Choroid plexus epithelial cell (primary cell): ENCODE results near the gene B3GALT4.

ENCODE experiments used
- DNase-seq: peaks from one replicate; pipeline ENCODE4 v3.0.0-alpha.2; 2010; ENCODE audit warnings: low read depth
- H3K4me3 ChIP-seq: 2 replicates; pipeline ENCODE4 v1.5.1; 2011; ENCODE audit warnings: low read depth, mild to moderate bottlenecking, control low read depth, low read length, moderate library complexity
- TF ChIP-seq, protein P1 (sequence below): conservative IDR thresholded peaks from 2 replicates; pipeline ENCODE4 v1.5.1; 2011; ENCODE audit warnings: low read depth, mild to moderate bottlenecking, control low read depth, inconsistent platforms, low read length, moderate library complexity

The B3GALT4 gene

DNA sequence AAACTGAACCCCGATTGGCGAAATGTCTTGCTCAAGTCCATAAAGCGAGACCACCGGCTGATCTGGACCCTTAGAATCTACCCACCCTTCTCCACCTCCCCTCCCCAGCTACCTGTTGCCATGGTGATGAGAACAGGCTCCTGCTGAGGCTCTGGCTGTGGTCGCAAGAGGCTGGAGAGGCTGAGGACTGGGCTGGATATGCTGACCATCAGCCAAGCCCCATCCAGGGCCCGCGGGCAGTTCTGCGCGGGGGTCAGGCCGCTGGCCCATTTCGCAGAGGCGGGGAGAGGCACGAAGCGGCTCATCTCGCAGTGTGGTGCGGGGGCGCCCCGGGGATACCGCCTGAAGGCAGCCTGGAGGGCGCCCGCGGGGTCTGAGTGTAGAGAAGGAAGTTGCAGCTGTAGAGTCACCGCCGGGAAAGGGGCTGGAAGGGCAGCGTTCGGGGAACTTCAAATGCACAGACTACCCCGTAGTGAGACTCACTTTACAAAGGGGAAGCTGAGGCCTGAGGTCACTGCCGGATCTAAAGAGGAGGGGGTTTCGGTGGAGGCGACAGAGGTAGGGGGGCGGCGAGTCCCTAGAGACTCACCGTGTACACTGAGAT, 36.3 kb downstream of the B3GALT4 start:
- H3K4me3 ChIP-seq = peak overlapping the region; percentile 92
- peak; percentile 55 for DNase-seq
- TF ChIP-seq, protein P1, sequence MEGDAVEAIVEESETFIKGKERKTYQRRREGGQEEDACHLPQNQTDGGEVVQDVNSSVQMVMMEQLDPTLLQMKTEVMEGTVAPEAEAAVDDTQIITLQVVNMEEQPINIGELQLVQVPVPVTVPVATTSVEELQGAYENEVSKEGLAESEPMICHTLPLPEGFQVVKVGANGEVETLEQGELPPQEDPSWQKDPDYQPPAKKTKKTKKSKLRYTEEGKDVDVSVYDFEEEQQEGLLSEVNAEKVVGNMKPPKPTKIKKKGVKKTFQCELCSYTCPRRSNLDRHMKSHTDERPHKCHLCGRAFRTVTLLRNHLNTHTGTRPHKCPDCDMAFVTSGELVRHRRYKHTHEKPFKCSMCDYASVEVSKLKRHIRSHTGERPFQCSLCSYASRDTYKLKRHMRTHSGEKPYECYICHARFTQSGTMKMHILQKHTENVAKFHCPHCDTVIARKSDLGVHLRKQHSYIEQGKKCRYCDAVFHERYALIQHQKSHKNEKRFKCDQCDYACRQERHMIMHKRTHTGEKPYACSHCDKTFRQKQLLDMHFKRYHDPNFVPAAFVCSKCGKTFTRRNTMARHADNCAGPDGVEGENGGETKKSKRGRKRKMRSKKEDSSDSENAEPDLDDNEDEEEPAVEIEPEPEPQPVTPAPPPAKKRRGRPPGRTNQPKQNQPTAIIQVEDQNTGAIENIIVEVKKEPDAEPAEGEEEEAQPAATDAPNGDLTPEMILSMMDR = no peak

DNA sequence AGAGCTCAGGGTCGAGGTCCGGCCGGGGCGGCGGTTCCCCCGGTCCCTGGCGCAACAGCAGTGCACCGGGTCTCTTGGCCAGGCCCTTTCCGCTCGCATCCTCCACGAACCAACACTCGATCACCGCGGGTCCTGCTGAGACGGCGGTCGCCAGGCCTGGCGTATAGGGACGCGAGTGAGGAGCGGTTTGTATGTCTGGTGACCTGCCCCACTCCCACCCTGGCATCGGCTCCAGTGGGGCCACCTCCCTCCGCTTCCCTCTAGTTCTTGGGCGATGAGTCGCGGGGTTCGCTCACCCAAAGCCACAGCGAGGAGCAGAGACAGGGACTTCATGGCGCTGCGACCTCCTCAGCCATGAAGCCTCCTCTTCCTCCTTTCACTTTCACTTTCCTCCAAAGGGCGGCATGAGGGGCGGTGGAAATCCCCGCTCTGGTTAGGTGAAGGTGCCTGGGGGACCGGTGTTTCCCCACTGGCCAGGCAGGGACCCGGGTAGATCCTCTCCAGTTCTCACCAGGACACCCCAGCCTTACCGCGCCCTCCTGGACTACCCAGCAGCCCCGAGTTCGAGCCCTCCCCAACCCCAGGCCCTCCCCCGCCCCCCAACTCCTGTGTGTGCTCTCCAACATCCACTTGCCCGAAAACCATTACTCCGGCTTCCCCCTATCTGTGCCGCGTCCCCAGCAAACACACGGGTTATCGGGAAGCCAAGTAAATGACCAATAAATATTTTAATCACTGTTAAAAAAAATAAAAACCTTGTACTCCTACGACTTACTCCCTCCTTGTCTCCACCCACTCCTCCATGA, 37.0 kb downstream of the B3GALT4 start, which contains the start of gene TAPBP:
TSS of gene TAPBP (minus strand) at position 370 of the 806 bp plus-strand sequence. CDS start at position 333, 37 bp downstream.
- peak; percentile 75 for DNase-seq
- TF ChIP-seq, protein P1 = no peak
- H3K4me3 ChIP-seq = peak within 1 kb of the TSS; percentile 92

DNA sequence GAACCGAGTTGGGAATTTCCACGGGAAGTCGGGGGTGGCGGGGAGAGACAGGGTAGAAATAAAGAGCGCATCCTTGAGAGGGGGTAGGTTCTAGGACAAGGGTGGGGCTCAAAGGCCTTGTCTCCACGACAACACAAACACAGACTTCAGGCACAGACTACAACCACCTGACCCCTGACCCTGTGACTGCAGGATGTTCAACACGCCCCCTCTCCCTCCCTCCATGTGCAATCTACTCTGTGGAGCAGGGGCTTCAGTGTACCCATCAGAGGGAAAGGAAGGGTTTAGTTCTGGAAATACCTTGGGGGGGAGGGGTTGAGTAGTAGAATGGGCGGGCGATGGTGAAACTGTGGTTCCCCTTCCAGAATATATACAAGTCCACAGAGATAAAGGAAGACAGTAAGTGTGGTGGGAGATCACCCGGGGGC, 37.6 kb downstream of the B3GALT4 start:
- TF ChIP-seq, protein P1 = no peak
- H3K4me3 ChIP-seq = peak overlapping the region; percentile 92
- DNase-seq = peak; percentile 85

DNA sequence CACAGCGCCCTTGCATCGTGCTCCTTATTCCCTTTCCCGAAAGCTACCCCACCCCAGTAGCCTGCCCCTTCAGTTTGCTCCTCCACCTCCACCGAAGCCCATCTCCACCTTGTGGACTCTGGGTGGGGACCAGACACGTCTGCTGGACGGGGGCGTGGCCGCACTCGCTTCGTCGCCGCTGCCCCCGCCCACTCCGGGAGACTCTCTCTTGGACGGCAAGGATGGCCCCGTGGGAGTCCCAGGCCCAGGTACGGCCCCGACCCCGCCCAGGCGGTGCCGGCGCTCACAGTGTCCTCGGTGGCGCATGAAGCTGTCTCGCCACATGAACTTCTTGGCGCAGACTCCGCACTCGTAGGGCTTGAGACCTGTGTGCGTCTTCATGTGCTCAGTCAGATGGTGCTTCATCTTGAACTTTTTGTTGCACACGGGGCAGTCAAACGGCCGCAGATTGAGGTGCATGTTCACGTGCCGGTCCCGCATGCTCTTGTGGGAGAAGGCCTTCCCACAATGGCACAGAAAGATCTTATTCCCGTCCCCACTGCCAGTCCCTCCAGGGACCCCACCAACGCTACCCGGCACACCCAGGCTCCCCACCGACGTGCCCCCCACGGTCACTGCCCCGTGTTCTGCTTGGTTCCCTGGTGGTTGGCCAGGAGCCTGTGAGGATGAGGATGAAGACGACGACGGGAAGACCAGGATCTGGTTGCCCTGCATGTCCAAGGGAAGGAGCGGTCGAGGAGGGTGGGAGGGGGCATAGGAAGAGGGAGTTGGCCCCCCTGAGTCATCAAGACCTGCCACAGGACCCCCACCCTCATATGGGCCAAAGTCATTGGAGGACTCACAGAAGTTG, 38.2 kb downstream of the B3GALT4 start:
- DNase-seq = peak; percentile 18
- H3K4me3 ChIP-seq = peak overlapping the region; percentile 92
- TF ChIP-seq, protein P1 = no peak

DNA sequence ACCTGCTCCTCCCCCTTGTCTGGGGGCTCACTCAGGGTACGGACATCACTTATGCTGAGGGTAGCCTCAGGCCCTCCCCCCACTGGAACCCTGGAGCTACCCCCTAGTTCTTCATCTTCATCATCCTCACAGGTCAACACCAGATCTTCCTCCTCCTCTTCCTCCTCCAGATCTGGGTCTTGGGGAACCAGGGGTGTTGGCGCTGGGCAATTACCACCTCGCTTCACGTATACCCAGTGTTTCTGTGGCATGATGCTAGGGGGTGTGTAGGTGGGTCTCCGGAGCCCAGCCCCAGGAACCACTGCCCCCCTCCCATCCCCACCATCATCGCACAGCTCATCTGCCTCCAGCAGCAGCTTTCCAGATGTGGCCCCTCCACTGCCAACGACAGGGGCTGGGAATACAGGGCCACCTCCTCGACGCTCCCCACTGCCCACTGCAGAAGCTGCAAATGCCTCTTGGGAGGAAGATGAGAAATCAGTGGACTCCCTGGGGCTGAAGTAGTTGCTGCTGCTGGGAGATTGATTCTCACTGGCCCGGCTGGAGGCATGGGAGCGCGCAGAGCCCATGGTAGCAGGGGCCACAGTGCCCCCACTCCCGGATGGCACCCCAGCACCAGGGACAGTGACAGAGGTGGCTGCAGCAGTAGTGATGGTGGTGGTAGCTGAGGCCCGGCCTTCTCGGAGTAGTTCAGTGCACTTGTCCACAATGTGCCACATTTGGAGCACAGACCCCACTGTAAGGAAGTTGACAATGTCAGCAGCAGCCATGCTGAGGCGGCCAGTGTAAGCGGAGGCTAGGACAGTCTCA, 39.1 kb downstream of the B3GALT4 start:
- DNase-seq = no peak
- H3K4me3 ChIP-seq = no peak overlapping the region
- TF ChIP-seq, protein P1 = no peak
